ENCODE data around the gene ARL10.
A peak's percentile ranks its signal among the peaks of the same experiment; 100 is the strongest.

ARL10 gene

GRCh38 chr5:176365351-176366231 lies at the start of gene ARL10:
Gene ARL10, plus strand, starts transcription at chr5:176365487. Its CDS starts 77 bp downstream, at chr5:176365564.
- DNase-seq (ENCODE audit: low read depth) = peak; percentile 40

- DNase-seq (ENCODE audit: low read depth) = no peak
Measured at GRCh38 chr5:176317534-176318374, 47.5 kb upstream of the ARL10 start.

GRCh38 chr5:176319827-176320554 lies 45.3 kb upstream of the ARL10 start:
- no peak for DNase-seq (ENCODE audit: low read depth)

DNA sequence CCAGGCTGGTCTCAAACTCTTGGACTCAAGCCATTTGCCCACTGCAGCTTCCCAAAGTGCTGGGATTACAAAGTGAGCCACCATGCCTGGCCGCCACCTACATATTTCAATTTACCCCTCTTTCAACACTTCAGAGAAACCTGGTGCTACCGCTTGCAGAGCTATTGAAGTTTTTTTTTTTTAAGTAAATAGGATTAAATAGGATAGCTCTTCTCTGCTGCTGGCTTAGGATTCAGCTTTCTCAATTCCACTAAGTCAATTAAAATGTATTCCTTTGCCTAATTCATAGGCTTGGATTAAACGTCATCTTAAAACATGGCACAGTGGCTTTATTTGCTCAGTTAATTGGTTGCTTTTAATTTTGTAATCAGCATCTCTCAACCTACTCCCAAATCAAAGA lies 44.7 kb upstream of the ARL10 start:
- no peak for DNase-seq (ENCODE audit: low read depth)

DNA sequence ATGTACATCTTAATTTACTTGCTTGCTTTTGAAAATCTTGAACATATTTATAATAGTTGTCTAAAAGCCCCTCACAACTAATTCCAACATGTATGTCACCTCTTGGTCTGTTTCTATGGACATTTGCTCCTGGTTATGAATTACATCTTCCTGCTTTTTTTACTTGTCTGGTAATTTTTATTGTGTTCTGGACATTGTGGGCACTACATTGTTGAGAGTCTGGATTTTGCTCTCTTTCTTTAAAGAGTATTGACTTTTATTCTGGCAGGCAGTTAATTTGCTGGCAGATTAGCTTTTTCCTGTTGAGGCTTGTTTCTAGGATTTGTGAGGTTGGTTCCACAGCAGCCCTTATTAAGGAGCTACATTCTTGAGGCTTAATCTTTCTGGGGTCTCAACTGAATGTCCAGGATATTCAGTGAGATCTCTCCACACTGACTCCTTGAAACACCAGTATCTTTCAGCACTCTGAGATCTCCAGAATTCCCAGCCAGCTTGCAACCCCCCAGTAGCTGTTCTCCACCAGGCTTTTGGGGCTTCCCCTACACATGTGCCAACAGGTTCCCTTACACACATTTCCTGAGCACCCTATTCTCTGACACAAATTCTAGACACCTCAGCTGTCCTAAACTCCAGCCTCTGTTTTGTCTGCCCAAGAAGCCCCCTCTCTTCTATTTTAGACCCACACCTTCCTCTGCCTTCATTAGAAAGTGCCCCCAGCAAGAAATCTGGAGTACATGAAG lies 31.1 kb upstream of the ARL10 start:
- DNase-seq (ENCODE audit: low read depth) = no peak

DNA sequence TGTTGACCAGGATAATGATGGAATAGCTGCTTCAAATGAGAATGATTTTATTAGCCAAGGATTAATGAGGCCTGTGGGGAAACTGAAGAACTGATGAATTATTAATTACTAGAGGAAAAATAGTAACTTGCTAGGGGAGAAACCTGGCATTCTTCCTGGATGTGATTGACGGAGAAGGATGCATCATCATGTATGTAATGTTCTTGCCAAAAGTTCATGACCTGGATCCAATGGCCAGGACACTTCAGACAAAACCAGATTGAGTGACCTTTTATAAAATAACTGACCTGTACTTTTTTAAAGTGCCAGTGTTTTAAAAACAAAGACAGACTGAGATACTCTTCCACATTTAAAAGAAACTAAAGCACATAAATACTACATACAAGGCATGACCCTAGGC lies 27.4 kb upstream of the ARL10 start:
- no peak for DNase-seq (ENCODE audit: low read depth)

- DNase-seq (ENCODE audit: low read depth) = no peak
Measured at GRCh38 chr5:176339304-176339703, 26.0 kb upstream of the ARL10 start.

GRCh38 chr5:176341325-176342157 lies 23.7 kb upstream of the ARL10 start:
- DNase-seq (ENCODE audit: low read depth) = no peak

GRCh38 chr5:176342158-176342483 lies 23.2 kb upstream of the ARL10 start:
- no peak for DNase-seq (ENCODE audit: low read depth)

DNA sequence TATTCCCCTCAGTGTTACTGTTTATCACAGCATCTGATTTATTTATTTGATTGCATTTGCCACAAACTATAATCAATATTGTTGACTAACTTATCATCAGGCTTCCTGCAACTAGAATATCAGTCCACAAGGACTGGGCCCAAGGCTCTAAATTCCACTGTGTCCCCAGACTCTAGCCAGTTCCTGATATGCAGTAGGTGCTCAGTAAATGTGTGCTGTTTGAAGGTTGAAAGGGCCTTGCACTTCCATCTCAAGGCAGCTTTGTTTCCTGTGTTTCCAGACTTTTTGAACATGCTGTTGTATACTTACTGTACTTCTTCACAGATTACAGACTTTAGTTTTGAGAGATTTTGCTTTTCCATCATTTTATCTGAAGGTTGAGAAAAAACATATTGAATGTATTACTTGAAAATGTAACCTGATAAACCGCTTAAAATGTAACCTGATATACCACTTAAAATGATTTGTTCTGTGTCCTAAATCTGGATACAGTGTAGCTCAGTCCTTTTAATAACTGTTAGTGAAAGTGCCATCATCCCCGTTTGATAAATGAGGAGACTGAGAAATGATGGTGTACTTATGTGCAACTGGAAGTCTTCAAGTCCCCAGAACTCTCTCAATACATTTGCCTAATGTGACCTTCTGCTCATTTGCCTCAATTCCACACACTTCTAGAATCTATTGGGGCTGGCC lies 22.4 kb upstream of the ARL10 start:
- DNase-seq (ENCODE audit: low read depth) = no peak

DNA sequence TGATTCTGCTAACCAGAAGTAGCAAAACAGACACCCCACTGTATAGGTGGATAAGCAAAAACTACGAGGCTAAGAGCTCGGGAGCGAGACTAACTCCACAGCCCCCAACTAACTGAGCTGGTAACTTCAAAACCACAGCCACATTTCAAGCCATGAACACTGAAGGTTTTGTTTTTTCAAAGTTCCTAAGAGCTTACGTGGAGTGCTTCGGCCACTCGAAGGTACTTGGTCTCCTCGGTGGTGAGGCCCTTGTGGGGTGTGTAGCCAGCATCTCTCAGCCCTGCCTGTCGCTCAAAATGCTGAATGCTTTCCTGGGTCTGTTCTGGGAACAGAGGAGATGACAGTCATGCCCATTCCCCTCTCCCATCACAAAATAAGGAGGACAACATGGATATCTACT lies 14.9 kb upstream of the ARL10 start:
- no peak for DNase-seq (ENCODE audit: low read depth)

- DNase-seq (ENCODE audit: low read depth) = no peak
Measured at GRCh38 chr5:176352116-176352878, 13.0 kb upstream of the ARL10 start.

DNA sequence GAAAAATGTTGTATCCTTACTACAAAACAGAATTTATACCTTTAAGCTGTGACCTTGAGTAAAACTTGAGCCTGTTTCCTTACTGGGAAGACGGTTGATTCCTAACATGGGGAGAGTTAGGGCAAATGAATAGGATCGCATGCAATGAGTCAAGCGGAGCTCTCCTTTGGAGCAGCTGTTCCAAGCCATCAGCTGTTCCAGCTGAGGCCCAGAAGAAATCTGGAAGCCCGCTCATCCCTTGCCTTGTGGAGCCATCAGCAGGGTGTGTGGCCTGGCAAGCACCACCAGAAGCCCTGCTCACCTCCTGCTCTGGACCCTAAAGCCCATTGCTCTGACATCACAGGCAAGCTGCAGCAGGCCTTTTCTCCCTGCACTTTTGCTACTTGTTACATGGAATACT lies 11.8 kb upstream of the ARL10 start:
- DNase-seq (ENCODE audit: low read depth) = no peak

DNA sequence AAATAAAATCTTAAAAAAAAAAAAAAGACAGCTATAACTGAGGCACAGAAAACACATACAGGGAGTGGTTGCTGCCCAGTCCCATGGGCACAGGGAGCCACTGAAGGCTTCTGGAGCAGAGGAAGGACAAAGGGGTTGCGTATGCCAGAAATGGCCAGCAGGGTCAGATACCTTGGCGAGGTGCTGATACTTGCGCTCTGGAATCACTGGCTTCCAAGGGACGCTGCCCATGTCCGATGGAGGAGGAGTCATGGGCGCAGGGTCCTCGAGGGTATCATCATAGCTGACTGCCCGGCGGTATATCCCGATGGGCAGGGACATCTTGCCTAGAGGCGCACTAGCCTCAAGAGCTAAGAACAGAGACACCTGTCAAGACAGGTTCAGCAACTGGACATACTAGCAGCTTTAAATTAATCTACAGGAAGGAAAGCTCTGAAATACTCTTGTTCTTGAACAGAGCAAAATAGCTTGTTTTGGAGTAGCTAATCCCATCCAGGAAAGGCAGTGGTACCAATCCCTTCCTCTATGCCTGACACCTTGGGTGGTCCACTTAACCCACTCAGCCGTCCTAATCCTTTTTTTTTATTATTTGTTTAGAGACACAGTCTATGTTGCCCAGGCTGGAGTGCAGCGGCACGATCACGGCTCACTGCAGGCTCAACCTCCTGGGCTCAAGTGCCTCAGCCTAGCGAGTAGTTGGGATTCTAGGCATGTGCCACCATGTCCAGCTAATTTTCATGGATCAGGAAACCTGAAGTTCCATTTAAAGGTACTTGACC lies 9.7 kb upstream of the ARL10 start:
- no peak for DNase-seq (ENCODE audit: low read depth)

GRCh38 chr5:176356179-176356566 lies 9.1 kb upstream of the ARL10 start:
- DNase-seq (ENCODE audit: low read depth) = no peak

- DNase-seq (ENCODE audit: low read depth) = no peak
Measured at GRCh38 chr5:176359658-176360057, 5.6 kb upstream of the ARL10 start.

GRCh38 chr5:176360894-176361436 lies 4.3 kb upstream of the ARL10 start:
- DNase-seq (ENCODE audit: low read depth) = no peak

DNA sequence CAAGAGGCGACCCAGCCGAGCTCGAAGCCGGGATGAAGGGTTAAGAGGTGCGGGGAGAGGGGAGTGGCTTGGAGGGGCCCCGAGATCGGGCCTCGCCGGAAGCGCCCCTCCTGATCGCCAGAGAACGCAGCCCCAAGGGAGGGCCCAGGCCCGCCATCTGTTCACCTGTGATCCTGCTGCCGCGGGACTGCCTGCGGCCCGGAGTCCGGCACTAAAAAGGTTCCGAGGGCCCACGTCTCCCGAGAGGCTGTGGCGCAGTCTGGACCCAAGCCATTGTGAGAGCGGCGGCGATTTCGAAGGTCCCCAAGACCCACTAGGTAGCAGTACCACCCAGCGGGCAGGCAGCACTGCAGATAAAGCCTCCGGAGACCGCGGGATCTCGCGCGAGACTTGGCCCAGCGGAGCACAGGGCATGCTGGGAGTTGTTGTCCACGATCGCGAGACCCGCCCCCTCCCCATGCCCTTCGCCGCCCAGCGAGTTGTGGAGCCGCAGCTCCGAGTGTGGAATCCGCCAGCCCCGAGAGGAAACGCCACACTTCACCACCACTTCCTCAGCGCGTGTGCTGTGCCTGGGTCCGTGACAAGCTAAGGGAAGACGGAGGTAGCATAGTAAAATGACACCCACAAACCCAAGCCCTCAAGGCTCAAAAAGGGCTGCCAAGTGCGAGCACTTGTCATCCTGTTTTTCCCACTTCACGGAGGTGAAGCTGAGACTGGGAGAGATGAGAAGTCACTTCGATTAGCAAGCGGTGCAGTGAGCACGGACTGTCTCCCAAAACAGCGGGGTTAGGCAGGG lies 3.7 kb upstream of the ARL10 start, which contains the start of gene KIAA1191:
TSS of gene KIAA1191 (minus strand) at position 328 of the 796 bp plus-strand sequence. CDS start 2,256 bp downstream, outside the sequence.
- DNase-seq (ENCODE audit: low read depth) = peak; percentile 73

All from stimulated activated CD8-positive, alpha-beta memory T cell treated with anti-CD3 and anti-CD28 coated beads, Interleukin-15, amount 100 ng/mL, for 24 hours (primary cell).